Ishikawa (cell line): ENCODE data around the gene DEFB121.

ENCODE experiments used
- CEBPB ChIP-seq: IDR thresholded peaks from 2 replicates; pipeline ENCODE4 v1.6.1; 2012
- CREB1 ChIP-seq: IDR thresholded peaks from 2 replicates; pipeline ENCODE4 v1.6.1; 2012; ENCODE audit warnings: low read depth
- MAX ChIP-seq: IDR thresholded peaks from 2 replicates; pipeline ENCODE4 v1.6.1; 2012
- RAD21 ChIP-seq: IDR thresholded peaks from 2 replicates; pipeline ENCODE4 v1.6.1; 2012; ENCODE audit warnings: low read depth
- YY1 ChIP-seq: IDR thresholded peaks from 2 replicates; pipeline ENCODE4 v1.6.1; 2012; ENCODE audit warnings: low read depth
- ZBTB7A ChIP-seq: IDR thresholded peaks from 2 replicates; pipeline ENCODE4 v1.6.1; 2012; ENCODE audit warnings: low read depth

- TF ChIP-seq RAD21 (no peak), CEBPB (no peak), CREB1 (no peak), MAX (no peak), YY1 (no peak), ZBTB7A (no peak)
Observed at GRCh38 chr20:31452575-31452974, 46.6 kb upstream of the DEFB121 start.
